Middle frontal gyrus (tissue), 1 donor: ENCODE measurements around the gene ULK4.
"Not testable (repeated sequence)": the region's sequence is repeated elsewhere in the genome, so short reads cannot be mapped to it uniquely, and the experiment has no call there.

Experiments used
- DNase-seq: peaks from one replicate; pipeline ENCODE4 v3.0.0-alpha.2; 2015; ENCODE audit warnings: low spot score; ENCODE audit errors: extremely low spot score

The ULK4 gene

GRCh38 chr3:41507336-41508062 lies 454.4 kb downstream of the ULK4 start:
- no peak for DNase-seq

GRCh38 chr3:41503998-41504623 lies 457.8 kb downstream of the ULK4 start:
- DNase-seq = no peak

DNA sequence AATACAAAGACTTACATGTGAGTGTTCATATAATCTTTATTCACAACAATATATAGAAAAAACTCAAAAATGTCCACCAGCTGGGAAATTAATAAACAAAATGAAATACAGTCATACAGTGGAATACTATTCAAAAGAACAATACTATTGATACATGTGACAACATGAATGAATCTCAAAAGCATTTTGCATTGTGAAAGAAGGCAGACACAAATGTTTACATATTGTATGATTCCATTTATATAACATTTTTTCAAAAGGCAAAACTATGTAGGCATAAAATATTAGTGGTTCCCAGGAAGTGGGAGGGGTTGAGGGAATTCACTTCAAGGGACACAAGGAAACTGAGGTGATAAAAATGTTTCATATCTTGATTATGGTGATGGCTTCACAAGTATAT lies 459.4 kb downstream of the ULK4 start:
- no peak for DNase-seq

DNA sequence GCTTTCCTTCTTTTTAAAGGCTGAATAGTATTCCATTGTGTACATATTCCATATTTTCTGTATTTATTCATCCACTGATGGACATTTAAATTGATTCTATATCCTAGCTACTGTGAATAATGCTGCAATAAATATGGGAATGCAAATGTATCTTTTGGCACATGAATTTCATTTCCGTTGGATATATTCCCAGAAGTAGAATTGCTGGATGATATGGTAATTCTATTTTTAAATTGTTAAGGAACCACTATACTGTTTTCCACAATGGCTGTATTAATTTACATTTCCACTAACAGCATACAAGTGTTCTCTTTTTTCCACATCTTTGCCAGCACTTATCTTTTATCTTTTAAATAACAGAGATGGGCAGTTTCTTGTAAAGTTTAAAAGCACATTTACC lies 459.9 kb downstream of the ULK4 start:
- DNase-seq = no peak

GRCh38 chr3:41498847-41499246 lies 463.1 kb downstream of the ULK4 start:
- no peak for DNase-seq

GRCh38 chr3:41490360-41490759 lies 471.5 kb downstream of the ULK4 start:
- no peak for DNase-seq

GRCh38 chr3:41489231-41489630 lies 472.7 kb downstream of the ULK4 start:
- DNase-seq = no peak

GRCh38 chr3:41488501-41488900 lies 473.4 kb downstream of the ULK4 start:
- DNase-seq = no peak

DNA sequence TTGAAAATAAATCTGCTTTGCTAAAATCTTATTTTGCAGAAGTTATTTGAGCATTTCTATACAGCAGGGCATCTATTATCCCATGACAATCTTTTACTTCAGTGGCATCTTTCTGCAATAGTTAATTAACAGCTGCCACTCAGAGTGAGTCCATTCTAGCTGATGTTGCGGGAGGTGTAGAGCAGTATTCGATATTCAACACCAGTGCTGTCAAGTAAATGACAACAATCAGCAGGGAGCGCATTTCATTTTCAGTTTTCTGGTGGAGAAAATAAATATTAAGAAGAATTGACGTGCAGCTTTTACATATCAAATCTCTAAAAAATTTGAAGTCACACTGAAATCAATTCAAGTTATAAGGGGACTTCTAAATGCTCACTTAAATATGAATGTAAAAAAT lies 476.4 kb downstream of the ULK4 start:
- DNase-seq = no peak

GRCh38 chr3:41482134-41482533 lies 479.8 kb downstream of the ULK4 start:
- no peak for DNase-seq

DNA sequence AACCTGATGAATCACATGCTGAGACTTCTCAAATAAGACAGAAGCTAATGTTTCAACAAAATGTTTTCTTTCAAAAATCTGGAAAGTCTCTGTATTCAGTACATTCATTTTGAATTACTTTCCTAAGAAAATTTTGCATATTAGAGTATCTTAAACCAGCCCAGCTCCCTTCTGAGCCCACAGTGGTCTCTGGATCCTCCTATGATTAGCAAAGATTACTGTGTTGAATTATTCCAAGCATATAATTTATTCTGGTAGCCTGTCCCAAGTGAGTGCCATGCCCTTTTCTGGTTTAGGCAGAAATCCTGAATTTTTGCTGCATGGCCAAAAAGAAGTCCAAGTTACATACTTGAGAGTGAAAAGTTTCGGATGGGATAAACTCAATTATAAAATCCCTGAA lies 483.6 kb downstream of the ULK4 start:
- DNase-seq = no peak

GRCh38 chr3:41477399-41478014 lies 484.4 kb downstream of the ULK4 start:
- no peak for DNase-seq

GRCh38 chr3:41469083-41469482 lies 492.8 kb downstream of the ULK4 start:
- DNase-seq = no peak

GRCh38 chr3:41467481-41467880 lies 494.4 kb downstream of the ULK4 start:
- DNase-seq = no peak

DNA sequence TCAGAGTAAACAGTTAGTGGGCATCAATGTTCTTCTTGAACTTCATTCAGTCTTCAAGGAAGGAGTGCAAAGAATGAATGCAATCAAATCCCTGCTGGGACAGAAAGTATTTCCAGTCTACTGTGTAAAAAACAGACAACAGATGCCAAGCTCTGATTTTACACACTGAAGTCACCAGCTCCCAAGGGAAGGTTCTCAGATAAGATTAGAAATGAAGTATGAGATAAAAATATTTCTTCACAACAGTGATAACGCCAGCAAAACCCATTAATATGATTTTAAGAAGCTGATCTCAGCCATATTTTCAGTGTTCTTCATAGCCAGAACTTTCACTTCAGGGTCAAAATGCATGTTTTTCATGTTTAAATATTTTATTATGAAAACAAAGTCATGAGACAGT lies 497.0 kb downstream of the ULK4 start:
- no peak for DNase-seq

DNA sequence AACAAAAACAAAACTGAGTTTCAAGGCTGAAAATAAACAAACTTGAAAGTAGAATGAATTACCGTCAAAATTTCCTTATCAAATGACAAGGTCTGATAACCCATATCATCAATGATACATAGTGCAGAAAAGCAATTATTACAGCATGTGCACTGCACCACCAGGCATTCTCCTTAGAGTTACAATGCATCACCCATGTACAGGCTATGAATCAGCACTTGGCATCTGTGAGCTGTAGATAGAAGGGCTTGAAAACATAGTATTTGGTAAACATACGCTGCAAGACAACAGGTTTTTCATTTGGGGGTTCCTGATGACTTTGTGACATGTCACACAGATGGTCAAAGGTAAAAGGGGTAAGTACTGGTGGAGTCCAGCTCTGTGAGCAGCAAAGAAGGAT lies 497.5 kb downstream of the ULK4 start:
- DNase-seq = no peak

- DNase-seq = no peak
Observed at GRCh38 chr3:41462103-41462691, 499.7 kb downstream of the ULK4 start.

DNA sequence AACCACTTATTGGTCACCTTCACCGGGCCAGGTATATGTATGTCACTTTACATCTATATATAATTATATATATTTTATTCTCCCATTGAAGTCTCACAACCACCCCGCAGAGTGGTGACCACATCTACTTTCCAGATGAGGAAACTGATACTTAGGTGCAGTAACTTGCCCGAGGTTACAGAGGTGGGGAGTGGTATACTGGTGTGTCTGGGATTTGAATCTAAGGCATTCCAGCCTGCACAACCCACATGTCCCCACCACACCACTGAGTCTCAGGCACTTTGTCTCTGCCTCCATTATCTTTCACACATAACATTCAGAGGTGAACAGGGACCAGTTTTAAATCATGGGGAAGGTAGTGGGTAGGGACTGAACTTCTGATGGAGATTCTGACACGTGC lies 501.2 kb downstream of the ULK4 start:
- DNase-seq = no peak

GRCh38 chr3:41457176-41457575 lies 504.7 kb downstream of the ULK4 start:
- DNase-seq = no peak

DNA sequence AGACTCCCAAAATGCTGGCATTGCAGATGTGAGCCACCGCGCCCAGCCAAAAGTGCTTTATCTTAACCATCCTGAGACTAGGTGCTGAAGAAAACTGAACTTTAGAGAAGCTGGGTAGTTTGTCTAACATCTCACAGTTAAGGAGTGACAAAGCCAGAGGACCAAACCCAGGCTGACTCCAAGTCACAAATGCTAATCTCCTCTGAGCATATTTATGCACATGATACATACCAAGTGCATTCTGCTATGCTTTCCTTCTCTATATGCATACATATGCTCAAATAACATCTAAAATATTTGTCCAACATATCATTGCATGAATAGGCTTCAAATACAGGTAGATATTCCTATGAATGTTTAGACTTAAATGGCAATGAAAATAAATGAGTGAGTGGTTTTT lies 505.7 kb downstream of the ULK4 start:
- no peak for DNase-seq

DNA sequence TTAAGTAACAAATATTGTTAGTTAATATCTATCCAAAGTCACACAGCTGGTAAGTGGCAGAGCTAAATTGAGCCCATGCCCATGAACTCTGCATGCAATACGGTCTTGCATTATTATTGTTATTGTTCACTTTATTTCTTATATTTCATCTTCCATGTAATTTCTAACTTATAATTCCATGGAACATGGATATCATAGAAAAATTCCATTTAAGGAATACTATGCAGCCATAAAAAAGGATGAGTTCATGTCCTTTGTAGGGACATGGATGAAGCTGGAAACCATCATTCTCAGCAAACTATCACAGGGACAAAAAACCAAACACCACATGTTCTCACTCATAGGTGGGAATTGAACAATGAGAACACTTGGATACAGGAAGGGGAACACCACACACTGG lies 508.3 kb downstream of the ULK4 start:
- DNase-seq = not testable (repeated sequence)

GRCh38 chr3:41450416-41451231 lies 511.3 kb downstream of the ULK4 start:
- DNase-seq = no peak
